Measurements from ENCODE around the gene SDK1.
"Not testable (repeated sequence)": the region's sequence is repeated elsewhere in the genome, so short reads cannot be mapped to it uniquely, and the experiment has no call there.

SDK1 gene

GRCh38 chr7:4260867-4261600, 960.0 kb downstream of the SDK1 start:
- Mint-ChIP-seq H3K9me3 (no peaks in the 10 kb centered on the region), H3K4me3 (no peak overlapping the region), H3K27ac (no peak overlapping the region), H3K36me3 (ENCODE audit: low read depth) (no peaks in the 10 kb centered on the region), H3K4me1 (ENCODE audit: low read depth) (no peaks in the 10 kb centered on the region), H3K27me3 (peaks cover 9% of the 10 kb centered on the region)
- no peak for DNase-seq

GRCh38 chr7:4261601-4261960, 960.5 kb downstream of the SDK1 start:
- Mint-ChIP-seq H3K4me3 (no peak overlapping the region), H3K27ac (no peak overlapping the region), H3K9me3 (no peaks in the 10 kb centered on the region), H3K36me3 (ENCODE audit: low read depth) (no peaks in the 10 kb centered on the region), H3K27me3 (peaks cover 9% of the 10 kb centered on the region), H3K4me1 (ENCODE audit: low read depth) (no peaks in the 10 kb centered on the region)
- DNase-seq = no peak

DNA sequence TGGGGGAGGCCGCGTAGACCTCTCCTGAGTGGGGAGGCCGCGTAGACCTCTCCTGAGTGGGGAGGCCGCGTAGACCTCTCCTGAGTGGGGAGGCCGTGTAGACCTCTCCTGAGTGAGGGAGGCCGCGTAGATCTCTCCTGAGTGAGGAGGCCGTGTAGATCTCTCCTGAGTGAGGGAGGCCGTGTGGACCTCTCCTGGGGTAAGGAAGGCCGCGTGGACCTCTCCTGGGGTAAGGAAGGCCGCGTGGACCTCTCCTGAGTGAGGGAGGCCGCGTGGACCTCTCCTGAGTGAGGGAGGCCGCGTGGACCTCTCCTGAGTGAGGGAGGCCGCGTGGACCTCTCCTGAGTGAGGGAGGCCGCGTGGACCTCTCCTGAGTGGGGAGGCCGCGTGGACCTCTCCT, 963.2 kb downstream of the SDK1 start:
- not testable (repeated sequence) for H3K36me3 Mint-ChIP-seq (ENCODE audit: low read depth); H3K27ac Mint-ChIP-seq; H3K27me3 Mint-ChIP-seq; H3K4me1 Mint-ChIP-seq (ENCODE audit: low read depth); H3K4me3 Mint-ChIP-seq; DNase-seq; H3K9me3 Mint-ChIP-seq

DNA sequence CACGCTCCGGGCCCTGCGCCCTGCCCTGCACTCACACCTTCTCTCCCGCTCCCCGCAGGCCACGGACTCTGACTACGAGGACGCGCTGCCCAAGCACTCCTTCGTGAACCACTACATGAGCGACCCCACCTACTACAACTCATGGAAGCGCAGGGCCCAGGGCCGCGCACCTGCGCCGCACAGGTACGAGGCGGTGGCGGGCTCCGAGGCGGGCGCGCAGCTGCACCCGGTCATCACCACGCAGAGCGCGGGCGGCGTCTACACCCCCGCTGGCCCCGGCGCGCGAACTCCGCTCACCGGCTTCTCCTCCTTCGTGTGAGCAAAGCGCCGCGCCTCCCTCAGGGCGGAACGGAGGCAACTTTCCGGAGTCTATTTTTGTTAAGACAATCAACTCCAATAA, 964.0 kb downstream of the SDK1 start:
- DNase-seq = no peak
- Mint-ChIP-seq H3K9me3 (no peaks in the 10 kb centered on the region), H3K27me3 (peaks cover 3% of the 10 kb centered on the region), H3K4me3 (no peak overlapping the region), H3K4me1 (ENCODE audit: low read depth) (no peaks in the 10 kb centered on the region), H3K27ac (no peak overlapping the region), H3K36me3 (ENCODE audit: low read depth) (no peaks in the 10 kb centered on the region)

GRCh38 chr7:4265676-4266075, 964.6 kb downstream of the SDK1 start:
- H3K4me1 Mint-ChIP-seq (ENCODE audit: low read depth) = no peaks in the 10 kb centered on the region
- peaks cover 3% of the 10 kb centered on the region for H3K27me3 Mint-ChIP-seq
- no peak for DNase-seq
- no peaks in the 10 kb centered on the region for H3K36me3 Mint-ChIP-seq (ENCODE audit: low read depth)
- no peak overlapping the region for H3K4me3 Mint-ChIP-seq
- H3K27ac Mint-ChIP-seq = no peak overlapping the region
- no peaks in the 10 kb centered on the region for H3K9me3 Mint-ChIP-seq

DNA sequence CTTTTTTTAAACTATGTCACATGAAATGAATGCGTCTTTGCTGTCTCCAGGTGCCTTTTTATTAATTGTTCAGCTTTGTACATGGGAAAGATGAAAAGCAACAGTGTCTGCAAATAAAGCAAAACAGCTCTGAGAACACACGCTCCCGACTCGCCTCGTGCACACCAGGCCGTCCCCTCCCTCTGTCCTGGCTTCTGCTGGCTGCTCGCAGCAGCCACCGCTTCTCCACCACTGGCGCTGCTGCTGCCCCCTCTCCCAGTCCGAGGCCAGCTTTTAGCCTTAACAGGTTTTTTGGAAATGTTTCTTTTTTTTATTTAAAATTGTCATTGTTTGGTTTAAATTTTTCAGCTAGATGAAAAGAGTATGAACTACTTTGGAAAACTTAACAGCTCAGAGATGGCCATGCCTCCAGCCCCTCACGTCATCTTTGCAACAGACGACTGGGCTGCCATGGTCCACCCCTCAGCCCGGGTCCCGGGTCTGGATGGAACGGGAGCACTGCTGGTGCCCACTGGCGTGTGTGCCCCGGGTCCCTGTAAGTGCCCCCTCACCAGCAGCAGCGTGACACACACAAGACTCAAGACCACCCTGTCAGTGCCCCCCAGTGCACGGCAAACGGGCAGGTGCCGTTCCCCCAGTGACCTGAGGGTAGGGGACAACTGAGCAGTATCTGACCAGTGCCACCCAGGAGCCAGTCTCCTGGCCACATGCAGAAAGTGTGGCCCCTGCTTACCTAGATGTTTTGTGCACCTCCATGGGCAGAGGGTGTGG, 965.4 kb downstream of the SDK1 start:
- H3K4me1 Mint-ChIP-seq (ENCODE audit: low read depth) = no peaks in the 10 kb centered on the region
- no peaks in the 10 kb centered on the region for H3K9me3 Mint-ChIP-seq
- DNase-seq = no peak
- no peak overlapping the region for H3K4me3 Mint-ChIP-seq
- H3K27ac Mint-ChIP-seq = no peak overlapping the region
- H3K36me3 Mint-ChIP-seq (ENCODE audit: low read depth) = no peaks in the 10 kb centered on the region
- H3K27me3 Mint-ChIP-seq = peaks cover 3% of the 10 kb centered on the region

GRCh38 chr7:4267341-4268039, 966.4 kb downstream of the SDK1 start:
- Mint-ChIP-seq H3K27me3 (peaks cover 3% of the 10 kb centered on the region), H3K36me3 (ENCODE audit: low read depth) (no peaks in the 10 kb centered on the region), H3K27ac (no peak overlapping the region), H3K4me3 (no peak overlapping the region), H3K9me3 (no peaks in the 10 kb centered on the region), H3K4me1 (ENCODE audit: low read depth) (no peaks in the 10 kb centered on the region)
- DNase-seq = no peak

DNA sequence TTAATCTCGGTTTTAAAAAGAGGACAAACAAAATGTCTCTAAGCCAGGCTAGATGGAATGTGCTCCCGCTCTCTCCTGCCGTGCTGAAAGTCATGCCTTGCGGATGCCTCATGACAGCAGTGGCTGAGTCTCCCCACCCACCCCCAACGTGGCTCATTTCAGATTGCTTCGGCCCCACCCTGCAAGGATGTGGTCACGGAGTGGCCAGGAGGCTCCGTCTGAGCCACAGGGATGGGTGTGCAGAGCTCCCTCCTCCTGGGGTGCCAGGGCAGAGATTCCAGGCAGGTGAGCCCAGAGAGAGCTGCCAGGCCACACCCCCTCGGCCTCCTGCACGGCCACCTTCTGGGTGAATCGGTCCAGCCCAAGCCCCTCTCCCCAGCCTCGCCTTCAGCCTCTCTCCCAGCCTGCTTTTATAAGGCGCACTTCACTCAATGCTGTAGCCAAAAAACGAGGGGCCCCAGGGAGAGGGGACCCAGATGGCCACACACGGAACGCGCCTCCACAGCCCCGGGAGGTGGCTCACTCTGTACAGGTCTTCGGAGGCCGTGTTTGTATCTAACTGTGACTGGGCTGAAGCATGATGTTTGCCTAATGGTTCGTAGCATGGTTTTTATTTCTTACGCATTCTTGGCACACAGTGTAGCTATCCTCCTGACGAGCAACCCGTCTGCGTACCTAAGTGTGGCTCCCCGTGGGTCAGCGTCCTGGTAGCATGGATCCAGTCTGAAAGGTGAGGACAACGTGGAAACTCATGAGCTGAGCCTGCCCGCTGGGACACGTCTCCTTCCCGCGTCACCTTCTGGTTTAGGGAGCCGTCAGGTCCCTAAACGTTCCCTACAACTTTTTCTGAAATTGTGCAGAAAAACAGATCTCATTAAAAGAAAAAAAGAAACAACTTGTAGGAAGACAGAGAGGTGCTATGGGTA, 967.3 kb downstream of the SDK1 start:
- Mint-ChIP-seq H3K36me3 (ENCODE audit: low read depth) (no peaks in the 10 kb centered on the region), H3K4me1 (ENCODE audit: low read depth) (no peaks in the 10 kb centered on the region), H3K27me3 (peaks cover 3% of the 10 kb centered on the region), H3K4me3 (no peak overlapping the region), H3K9me3 (no peaks in the 10 kb centered on the region), H3K27ac (no peak overlapping the region)
- DNase-seq = no peak

DNA sequence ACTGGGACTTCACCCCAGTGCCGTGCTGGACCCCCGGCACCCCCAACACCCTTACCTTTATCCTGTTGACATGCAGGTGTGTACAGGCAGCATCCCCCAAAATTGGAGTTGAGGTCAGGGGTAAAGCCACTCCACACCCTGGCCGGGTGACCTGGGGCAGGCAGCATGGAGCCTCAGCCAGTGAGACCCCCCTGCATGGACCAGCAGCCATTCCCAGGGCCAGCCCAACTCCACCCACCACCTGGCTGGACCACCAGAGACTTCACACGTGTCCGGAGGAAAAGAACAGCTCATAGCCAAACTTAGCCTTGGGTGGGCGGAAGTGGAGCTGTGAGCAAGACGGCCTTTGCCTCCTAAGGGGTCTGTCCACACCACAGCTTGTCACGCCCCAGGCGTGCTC, 968.0 kb downstream of the SDK1 start:
- Mint-ChIP-seq H3K4me1 (ENCODE audit: low read depth) (no peaks in the 10 kb centered on the region), H3K27ac (no peak overlapping the region), H3K9me3 (no peaks in the 10 kb centered on the region), H3K36me3 (ENCODE audit: low read depth) (no peaks in the 10 kb centered on the region), H3K27me3 (peaks cover 3% of the 10 kb centered on the region), H3K4me3 (no peak overlapping the region)
- DNase-seq = no peak

- H3K9me3 Mint-ChIP-seq = peaks cover 5% of the 10 kb centered on the region
- DNase-seq = no peak
- no peaks in the 10 kb centered on the region for H3K36me3 Mint-ChIP-seq (ENCODE audit: low read depth)
- H3K27ac Mint-ChIP-seq = no peak overlapping the region
- H3K4me3 Mint-ChIP-seq = no peak overlapping the region
- peaks cover 3% of the 10 kb centered on the region for H3K27me3 Mint-ChIP-seq
- H3K4me1 Mint-ChIP-seq (ENCODE audit: low read depth) = no peaks in the 10 kb centered on the region
These were observed 968.7 kb downstream of the SDK1 start for GRCh38 chr7:4269746-4270145.

- Mint-ChIP-seq H3K27me3 (peaks cover 3% of the 10 kb centered on the region), H3K4me1 (ENCODE audit: low read depth) (no peaks in the 10 kb centered on the region), H3K27ac (no peak overlapping the region), H3K4me3 (no peak overlapping the region), H3K9me3 (peaks cover 5% of the 10 kb centered on the region), H3K36me3 (ENCODE audit: low read depth) (no peaks in the 10 kb centered on the region)
- no peak for DNase-seq
These were observed 969.2 kb downstream of the SDK1 start for GRCh38 chr7:4270268-4270667.

GRCh38 chr7:4270941-4271715, 970.1 kb downstream of the SDK1 start:
- no peak overlapping the region for H3K27ac Mint-ChIP-seq
- H3K4me3 Mint-ChIP-seq = no peak overlapping the region
- H3K27me3 Mint-ChIP-seq = no peaks in the 10 kb centered on the region
- H3K36me3 Mint-ChIP-seq (ENCODE audit: low read depth) = no peaks in the 10 kb centered on the region
- H3K9me3 Mint-ChIP-seq = peaks cover 5% of the 10 kb centered on the region
- no peak for DNase-seq
- H3K4me1 Mint-ChIP-seq (ENCODE audit: low read depth) = no peaks in the 10 kb centered on the region

GRCh38 chr7:4271716-4272015, 970.6 kb downstream of the SDK1 start:
- Mint-ChIP-seq H3K27me3 (no peaks in the 10 kb centered on the region), H3K4me3 (no peak overlapping the region), H3K4me1 (ENCODE audit: low read depth) (no peaks in the 10 kb centered on the region), H3K27ac (no peak overlapping the region), H3K9me3 (peaks cover 5% of the 10 kb centered on the region), H3K36me3 (ENCODE audit: low read depth) (no peaks in the 10 kb centered on the region)
- DNase-seq = no peak

GRCh38 chr7:4272141-4272540, 971.1 kb downstream of the SDK1 start:
- Mint-ChIP-seq H3K4me3 (no peak overlapping the region), H3K27me3 (no peaks in the 10 kb centered on the region), H3K4me1 (ENCODE audit: low read depth) (no peaks in the 10 kb centered on the region), H3K27ac (no peak overlapping the region), H3K36me3 (ENCODE audit: low read depth) (no peaks in the 10 kb centered on the region), H3K9me3 (peaks cover 5% of the 10 kb centered on the region)
- DNase-seq = no peak
